Osteocyte (in vitro differentiated cells): ENCODE results near the gene ZNF628. TPM values are rescaled to one million over a fixed set of nuclear protein-coding genes. Genes with fewer than 3 reads are reported as not detected.

Source experiments
- DNase-seq: peaks from one replicate; pipeline ENCODE4 v3.0.0; 2021; ENCODE audit warnings: mixed read lengths; ENCODE audit not compliant: unreplicated experiment; ENCODE audit errors: extremely low spot score
- H3K27ac Mint-ChIP-seq: one replicate; pipeline ENCODE4 v1.8.0; 2021; ENCODE audit warnings: mild to moderate bottlenecking, mixed read lengths; ENCODE audit not compliant: unreplicated experiment
- H3K27me3 Mint-ChIP-seq: one replicate; pipeline ENCODE4 v1.8.0; 2021; ENCODE audit warnings: mixed read lengths; ENCODE audit not compliant: unreplicated experiment
- H3K36me3 Mint-ChIP-seq: one replicate; pipeline ENCODE4 v1.8.0; 2021; ENCODE audit warnings: mixed read lengths; ENCODE audit not compliant: unreplicated experiment
- H3K4me1 Mint-ChIP-seq: one replicate; pipeline ENCODE4 v1.8.0; 2021; ENCODE audit warnings: mixed read lengths; ENCODE audit not compliant: unreplicated experiment
- H3K4me3 Mint-ChIP-seq: one replicate; pipeline ENCODE4 v1.8.0; 2021; ENCODE audit warnings: mild to moderate bottlenecking, moderate library complexity, mixed read lengths; ENCODE audit not compliant: unreplicated experiment
- H3K9me3 Mint-ChIP-seq: one replicate; pipeline ENCODE4 v1.8.0; 2021; ENCODE audit warnings: mixed read lengths; ENCODE audit not compliant: unreplicated experiment
- CTCF ChIP-seq: fragments of 200-600 bp; sonication (generic); IDR thresholded peaks from 2 replicates; pipeline ENCODE4 v1.5.0; 2021; ENCODE audit warnings: antibody characterized with exemption, mild to moderate bottlenecking, moderate library complexity
- total RNA-seq: library from RNA; stranded (reverse); gene quantifications from 2 replicates; pipeline ENCODE4 v1.2.1, GENCODE V29; 2021

The ZNF628 gene
- total RNA-seq, 1 donor from 2014 or later, result 11.6 TPM

GRCh38 chr19:55461259-55461973, 15.0 kb upstream of the ZNF628 start, which contains the start of gene ISOC2:
TSS of gene ISOC2 (minus strand) at chr19:55461642. CDS start at chr19:55456486, 5,156 bp downstream.
- H3K27ac Mint-ChIP-seq, result peak within 1 kb of the TSS; percentile 79
- no peak for TF ChIP-seq CTCF

GRCh38 chr19:55461974-55462626, 14.3 kb upstream of the ZNF628 start:
- H3K27me3 Mint-ChIP-seq, result no peaks in the 10 kb centered on the region
- H3K9me3 Mint-ChIP-seq, result no peaks in the 10 kb centered on the region
- H3K4me3 Mint-ChIP-seq, result peak overlapping the region; percentile 86
- DNase-seq, result no peak
- H3K4me1 Mint-ChIP-seq, result peaks cover 20% of the 10 kb centered on the region
- H3K36me3 Mint-ChIP-seq, result no peaks in the 10 kb centered on the region
- TF ChIP-seq CTCF, result no peak
- H3K27ac Mint-ChIP-seq, result peak overlapping the region; percentile 79

More at GRCh38 chr19:55461259-55461973, 15.0 kb upstream of the ZNF628 start, which contains the start of gene ISOC2:
- Mint-ChIP-seq H3K9me3 (no peaks in the 10 kb centered on the region), H3K4me3 (peak within 1 kb of the TSS; percentile 86), H3K27me3 (no peaks in the 10 kb centered on the region), H3K36me3 (no peaks in the 10 kb centered on the region), H3K4me1 (peaks cover 20% of the 10 kb centered on the region)
- DNase-seq, result peak; percentile 100

- DNase-seq, result no peak
- Mint-ChIP-seq H3K9me3 (no peaks in the 10 kb centered on the region), H3K27ac (no peak overlapping the region), H3K4me1 (peaks cover 23% of the 10 kb centered on the region), H3K4me3 (peak overlapping the region; percentile 86), H3K27me3 (no peaks in the 10 kb centered on the region), H3K36me3 (no peaks in the 10 kb centered on the region)
- TF ChIP-seq CTCF, result no peak
Observed at GRCh38 chr19:55462722-55463121, 13.7 kb upstream of the ZNF628 start.

GRCh38 chr19:55463583-55464031, 12.8 kb upstream of the ZNF628 start:
- Mint-ChIP-seq H3K4me1 (peaks cover 25% of the 10 kb centered on the region), H3K36me3 (no peaks in the 10 kb centered on the region), H3K9me3 (no peaks in the 10 kb centered on the region), H3K4me3 (no peak overlapping the region), H3K27ac (no peak overlapping the region), H3K27me3 (no peaks in the 10 kb centered on the region)
- no peak for TF ChIP-seq CTCF
- no peak for DNase-seq

GRCh38 chr19:55464039-55464661, 12.3 kb upstream of the ZNF628 start:
- Mint-ChIP-seq H3K36me3 (no peaks in the 10 kb centered on the region), H3K9me3 (no peaks in the 10 kb centered on the region), H3K4me1 (peaks cover 25% of the 10 kb centered on the region), H3K4me3 (no peak overlapping the region), H3K27me3 (no peaks in the 10 kb centered on the region), H3K27ac (no peak overlapping the region)
- TF ChIP-seq CTCF, result no peak
- no peak for DNase-seq
